Kidney (tissue), 14 donors: ENCODE results near the gene CLEC16A. TPM values are rescaled to one million over a fixed set of nuclear protein-coding genes. Genes with fewer than 3 reads are reported as not detected.
A peak's percentile ranks its signal among the peaks of the same experiment; 100 is the strongest.

ENCODE experiments used
- DNase-seq, 5 donors: peaks; one replicate each; pipeline ENCODE4 v3.0.0-alpha.2; 2013 to 2020
- FAIRE-seq: peaks from 2 replicates; lab custom pipeline; 2012; peaks lifted over from hg19 to GRCh38; lab: Jason Lieb, UNC
- H3K27ac ChIP-seq, 2 donors: one replicate each; pipeline ENCODE4 v1.7.0; 2013; ENCODE audit warnings: low read depth in 2 of 2, low read length in 2 of 2, inconsistent platforms in 1 of 2
- H3K27me3 ChIP-seq: one replicate; pipeline ENCODE4 v1.7.1; 2013; ENCODE audit warnings: low read length, inconsistent platforms; ENCODE audit not compliant: control insufficient read depth, insufficient read depth
- H3K36me3 ChIP-seq, 3 donors: one replicate each; pipeline versions ENCODE4 v1.7.0 to v1.7.1; 2013; ENCODE audit warnings: low read length in 3 of 3, control low read depth in 1 of 3, inconsistent platforms in 1 of 3; ENCODE audit not compliant: insufficient read depth in 3 of 3, control insufficient read depth in 2 of 3
- H3K4me1 ChIP-seq, 3 donors: one replicate each; pipeline versions ENCODE4 v1.7.0 to v1.7.1; 2013; ENCODE audit warnings: low read length in 3 of 3, inconsistent platforms in 1 of 3, low read depth in 1 of 3; ENCODE audit not compliant: control insufficient read depth in 2 of 3, insufficient read depth in 2 of 3
- H3K4me3 ChIP-seq, 3 donors: one replicate each; pipeline versions ENCODE4 v1.7.0 to v1.8.1; 2013; ENCODE audit warnings: low read length in 3 of 3, control low read depth in 1 of 3, inconsistent platforms in 1 of 3
- H3K9ac ChIP-seq, 3 donors: one replicate each; pipeline versions ENCODE4 v1.7.0 to v1.7.1; 2013; ENCODE audit warnings: low read length in 3 of 3, control low read depth in 1 of 3, inconsistent platforms in 1 of 3
- H3K9me3 ChIP-seq, 3 donors: one replicate each; pipeline versions ENCODE4 v1.7.0 to v1.7.1; 2013; ENCODE audit warnings: low read length in 3 of 3, control low read depth in 1 of 3, inconsistent platforms in 1 of 3; ENCODE audit not compliant: control insufficient read depth in 2 of 3, insufficient read depth in 1 of 3
- intact Hi-C: fragments of 100-400 bp; cut with DNase I; formaldehyde crosslinking; loops from one replicate; pipeline ENCODE4 v1.11.1; 2022
- polyA plus RNA-seq: library from polyadenylated mRNA; stranded (reverse); fragments of 350-450 nt; fragmentation: Illumina TruSeq; extraction: RNeasy Lipid Tissue Mini Kit (QIAGEN cat#74804); gene quantifications from one replicate; pipeline ENCODE4 v1.2.3, GENCODE V29; 2014; ENCODE audit warnings: low read depth, low replicate concordance; ENCODE audit not compliant: insufficient read depth
- total RNA-seq: library from RNA; stranded (reverse); fragmentation: NEBNext Ultra II Directional; extraction: Animal tissue kit (Norgen Biotek cat#: 25700); gene quantifications from one replicate; pipeline ENCODE4 v1.2.1, GENCODE V29; 2021
- TF ChIP-seq, protein P1 (sequence below): IDR thresholded peaks from 3 replicates; pipeline ENCODE4 v1.5.1; 2012; ENCODE audit warnings: mild to moderate bottlenecking, moderate library complexity, borderline replicate concordance; ENCODE audit not compliant: insufficient read depth; ENCODE audit errors: extremely low read depth
- donor health status: control.
- donor health status: control.
- donor health status: control.
- donor health status: control.
- donor health status: control.
- donor health status: DM: yes; HTN: yes; CAD: no.
- donor health status: Normal renal cell carcinoma (clear cell type).

The CLEC16A gene
- total and polyA plus RNA-seq, 2 donors from 2014 or later = 10.8 to 51.9 TPM

DNA sequence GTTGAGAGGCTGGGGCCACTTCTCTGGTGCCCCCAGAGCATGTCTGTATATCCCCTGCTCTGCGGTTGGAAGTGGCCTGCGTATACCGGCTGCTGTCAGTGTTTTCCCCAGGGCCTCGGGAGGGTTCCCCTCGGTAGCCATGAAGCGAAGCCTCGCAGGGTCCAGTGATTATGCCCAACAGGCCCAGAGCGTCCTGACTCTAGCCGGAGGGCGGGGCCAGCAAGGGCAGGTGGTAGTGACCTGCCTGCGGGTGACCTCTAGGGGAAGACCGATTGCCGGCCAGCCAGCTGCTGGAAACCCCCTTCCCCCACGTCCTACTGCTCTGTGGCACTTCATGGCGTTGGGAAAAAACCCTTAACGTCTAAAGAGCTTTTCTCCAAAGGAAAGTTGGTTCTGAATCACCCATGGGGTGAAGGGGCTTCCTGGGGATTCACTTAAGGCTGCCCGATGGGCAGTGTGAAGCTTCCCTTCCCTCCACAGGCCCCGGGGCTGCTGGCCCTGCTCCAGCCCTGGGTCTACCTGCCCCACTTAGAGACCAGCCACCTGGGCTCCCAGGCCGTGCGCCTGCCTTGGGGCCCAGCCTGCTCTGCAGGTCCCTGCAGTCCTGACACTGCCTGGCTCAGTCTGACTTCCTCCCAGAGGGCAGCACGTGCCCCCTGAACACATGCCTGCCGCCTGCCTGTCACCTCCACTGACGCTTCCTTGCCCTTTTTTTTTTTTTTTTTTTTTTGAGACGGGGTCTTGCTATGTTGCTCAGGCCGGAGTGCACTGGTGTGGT, 238.9 kb downstream of the CLEC16A start:
- no peak for FAIRE-seq

GRCh38 chr16:11183951-11184350, 239.6 kb downstream of the CLEC16A start:
- H3K4me1 ChIP-seq = peaks cover 0 to 6% (median 0%) of the 10 kb centered on the region in 3 donors
- no peak overlapping the region for H3K9ac ChIP-seq
- H3K27ac ChIP-seq = no peak overlapping the region
- FAIRE-seq (no peak), DNase-seq (no peak)
- no peaks in the 10 kb centered on the region for H3K27me3 ChIP-seq
- no peak overlapping the region for H3K4me3 ChIP-seq
- intact Hi-C loops = no loop called here
- peaks cover 0 to 6% (median 0%) of the 10 kb centered on the region in 3 donors for H3K36me3 ChIP-seq
- TF ChIP-seq, protein P1, sequence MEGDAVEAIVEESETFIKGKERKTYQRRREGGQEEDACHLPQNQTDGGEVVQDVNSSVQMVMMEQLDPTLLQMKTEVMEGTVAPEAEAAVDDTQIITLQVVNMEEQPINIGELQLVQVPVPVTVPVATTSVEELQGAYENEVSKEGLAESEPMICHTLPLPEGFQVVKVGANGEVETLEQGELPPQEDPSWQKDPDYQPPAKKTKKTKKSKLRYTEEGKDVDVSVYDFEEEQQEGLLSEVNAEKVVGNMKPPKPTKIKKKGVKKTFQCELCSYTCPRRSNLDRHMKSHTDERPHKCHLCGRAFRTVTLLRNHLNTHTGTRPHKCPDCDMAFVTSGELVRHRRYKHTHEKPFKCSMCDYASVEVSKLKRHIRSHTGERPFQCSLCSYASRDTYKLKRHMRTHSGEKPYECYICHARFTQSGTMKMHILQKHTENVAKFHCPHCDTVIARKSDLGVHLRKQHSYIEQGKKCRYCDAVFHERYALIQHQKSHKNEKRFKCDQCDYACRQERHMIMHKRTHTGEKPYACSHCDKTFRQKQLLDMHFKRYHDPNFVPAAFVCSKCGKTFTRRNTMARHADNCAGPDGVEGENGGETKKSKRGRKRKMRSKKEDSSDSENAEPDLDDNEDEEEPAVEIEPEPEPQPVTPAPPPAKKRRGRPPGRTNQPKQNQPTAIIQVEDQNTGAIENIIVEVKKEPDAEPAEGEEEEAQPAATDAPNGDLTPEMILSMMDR = no peak
- H3K9me3 ChIP-seq = no peaks in the 10 kb centered on the region

More for the DNA sequence above, 238.9 kb downstream of the CLEC16A start:
- Histone ChIP-seq H3K27ac (no peak overlapping the region), H3K27me3 (no peaks in the 10 kb centered on the region), H3K36me3 (peaks cover 0 to 6% (median 0%) of the 10 kb centered on the region in 3 donors), H3K4me3 (no peak overlapping the region), H3K9me3 (no peaks in the 10 kb centered on the region), H3K9ac (no peak overlapping the region), H3K4me1 (peaks cover 0 to 6% (median 0%) of the 10 kb centered on the region in 3 donors)
- no peak for DNase-seq
- intact Hi-C loops = no loop called here
- TF ChIP-seq, protein P1 = no peak

GRCh38 chr16:11187522-11188023, 243.2 kb downstream of the CLEC16A start:
- Histone ChIP-seq H3K9ac (no peak overlapping the region), H3K4me1 (peaks cover 0 to 4% (median 0%) of the 10 kb centered on the region in 3 donors), H3K27me3 (no peaks in the 10 kb centered on the region), H3K27ac (no peak overlapping the region), H3K36me3 (no peaks in the 10 kb centered on the region), H3K9me3 (no peaks in the 10 kb centered on the region), H3K4me3 (no peak overlapping the region)
- intact Hi-C loops = no loop called here
- DNase-seq (peak in 3 of 5 donors; percentile 28 to 72 (median 36)), FAIRE-seq (no peak)
- TF ChIP-seq, protein P1 = no peak
